ENCODE measurements around the gene PRDX5.

DNA sequence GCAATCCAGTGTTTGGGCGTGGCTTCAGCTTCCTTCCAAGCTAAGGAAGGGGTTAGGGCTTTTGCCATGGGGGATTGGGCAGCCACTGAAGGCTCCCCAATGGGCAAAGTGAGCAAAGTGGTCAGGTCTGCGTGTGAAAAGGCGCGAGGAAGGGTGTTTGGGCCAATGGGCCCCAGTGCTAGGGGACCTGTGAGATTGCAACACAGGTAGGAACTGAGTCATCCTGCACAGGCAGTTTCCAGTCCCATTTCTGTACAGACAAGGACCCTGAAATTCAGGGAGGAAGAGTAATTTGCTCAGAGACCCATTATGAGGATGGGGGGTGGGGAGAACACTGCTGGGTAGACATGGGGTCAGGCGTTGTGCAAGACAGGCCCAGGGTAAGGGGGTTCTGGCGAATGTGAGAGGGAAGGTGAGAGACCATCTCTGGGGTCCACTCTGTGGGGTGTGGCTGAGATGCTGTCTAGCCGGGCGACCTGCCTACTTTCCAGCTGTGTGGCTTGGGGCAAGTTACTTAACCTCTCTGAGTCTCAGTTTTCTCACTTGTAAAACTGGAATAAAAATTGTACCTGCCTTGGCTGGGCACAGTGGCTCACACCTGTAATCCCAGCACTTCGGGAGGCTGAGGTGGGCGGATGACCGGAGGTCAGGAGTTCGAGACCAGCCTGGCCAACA, 29.4 kb downstream of the PRDX5 start:
- TF ChIP-seq, protein P1, sequence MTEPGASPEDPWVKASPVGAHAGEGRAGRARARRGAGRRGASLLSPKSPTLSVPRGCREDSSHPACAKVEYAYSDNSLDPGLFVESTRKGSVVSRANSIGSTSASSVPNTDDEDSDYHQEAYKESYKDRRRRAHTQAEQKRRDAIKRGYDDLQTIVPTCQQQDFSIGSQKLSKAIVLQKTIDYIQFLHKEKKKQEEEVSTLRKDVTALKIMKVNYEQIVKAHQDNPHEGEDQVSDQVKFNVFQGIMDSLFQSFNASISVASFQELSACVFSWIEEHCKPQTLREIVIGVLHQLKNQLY (CRISPR knock-in tag; conservative IDR thresholded peaks at IDR 0.05), result no peak
- TF ChIP-seq FOXA1 (IDR thresholded peaks at IDR 0.05; ENCODE audit: borderline replicate concordance), result no peak
- TF ChIP-seq, protein P2, sequence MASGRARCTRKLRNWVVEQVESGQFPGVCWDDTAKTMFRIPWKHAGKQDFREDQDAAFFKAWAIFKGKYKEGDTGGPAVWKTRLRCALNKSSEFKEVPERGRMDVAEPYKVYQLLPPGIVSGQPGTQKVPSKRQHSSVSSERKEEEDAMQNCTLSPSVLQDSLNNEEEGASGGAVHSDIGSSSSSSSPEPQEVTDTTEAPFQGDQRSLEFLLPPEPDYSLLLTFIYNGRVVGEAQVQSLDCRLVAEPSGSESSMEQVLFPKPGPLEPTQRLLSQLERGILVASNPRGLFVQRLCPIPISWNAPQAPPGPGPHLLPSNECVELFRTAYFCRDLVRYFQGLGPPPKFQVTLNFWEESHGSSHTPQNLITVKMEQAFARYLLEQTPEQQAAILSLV (tag; IDR thresholded peaks at IDR 0.05), result no peak
- TF ChIP-seq POLR2AphosphoS2 (IDR thresholded peaks at IDR 0.05; ENCODE audit: low read length), result no peak
- TF ChIP-seq CHD2 (IDR thresholded peaks at IDR 0.05; ENCODE audit: low read depth, low read length), result no peak
- TF ChIP-seq, protein P3, sequence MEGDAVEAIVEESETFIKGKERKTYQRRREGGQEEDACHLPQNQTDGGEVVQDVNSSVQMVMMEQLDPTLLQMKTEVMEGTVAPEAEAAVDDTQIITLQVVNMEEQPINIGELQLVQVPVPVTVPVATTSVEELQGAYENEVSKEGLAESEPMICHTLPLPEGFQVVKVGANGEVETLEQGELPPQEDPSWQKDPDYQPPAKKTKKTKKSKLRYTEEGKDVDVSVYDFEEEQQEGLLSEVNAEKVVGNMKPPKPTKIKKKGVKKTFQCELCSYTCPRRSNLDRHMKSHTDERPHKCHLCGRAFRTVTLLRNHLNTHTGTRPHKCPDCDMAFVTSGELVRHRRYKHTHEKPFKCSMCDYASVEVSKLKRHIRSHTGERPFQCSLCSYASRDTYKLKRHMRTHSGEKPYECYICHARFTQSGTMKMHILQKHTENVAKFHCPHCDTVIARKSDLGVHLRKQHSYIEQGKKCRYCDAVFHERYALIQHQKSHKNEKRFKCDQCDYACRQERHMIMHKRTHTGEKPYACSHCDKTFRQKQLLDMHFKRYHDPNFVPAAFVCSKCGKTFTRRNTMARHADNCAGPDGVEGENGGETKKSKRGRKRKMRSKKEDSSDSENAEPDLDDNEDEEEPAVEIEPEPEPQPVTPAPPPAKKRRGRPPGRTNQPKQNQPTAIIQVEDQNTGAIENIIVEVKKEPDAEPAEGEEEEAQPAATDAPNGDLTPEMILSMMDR (IDR thresholded peaks at IDR 0.05 in 2 of 3, conservative IDR thresholded peaks at IDR 0.05 in 1 of 3; ENCODE audit: insufficient read depth in 2 of 3, low read depth in 1 of 3, low read length in 3 of 3), result no peak
- TF ChIP-seq ERF (CRISPR knock-in tag; IDR thresholded peaks at IDR 0.05), result no peak
- TF ChIP-seq STAG1 (CRISPR knock-in tag; IDR thresholded peaks at IDR 0.05; ENCODE audit: borderline replicate concordance), result no peak
